Measurements from ENCODE around the gene ZGPAT.

The ZGPAT gene

GRCh38 chr20:63740070-63740626 lies 32.3 kb downstream of the ZGPAT start:
- peaks cover 9% of the 10 kb centered on the region for H3K4me1 Mint-ChIP-seq
- DNase-seq, result peak; percentile 64
- peaks cover 10% of the 10 kb centered on the region for H3K36me3 Mint-ChIP-seq (ENCODE audit: low read depth)
- peak overlapping the region; percentile 75 for H3K4me3 Mint-ChIP-seq
- TF ChIP-seq CTCF (IDR thresholded peaks at IDR 0.05), result no peak
- H3K27ac Mint-ChIP-seq, result no peak overlapping the region
- peaks cover 8% of the 10 kb centered on the region for H3K27me3 Mint-ChIP-seq (ENCODE audit: low read depth, poor library complexity)
- H3K9me3 Mint-ChIP-seq, result no peaks in the 10 kb centered on the region

GRCh38 chr20:63740627-63741353 lies 33.0 kb downstream of the ZGPAT start:
- H3K9me3 Mint-ChIP-seq, result no peaks in the 10 kb centered on the region
- H3K27me3 Mint-ChIP-seq (ENCODE audit: low read depth, poor library complexity), result peaks cover 8% of the 10 kb centered on the region
- no peak for TF ChIP-seq CTCF (IDR thresholded peaks at IDR 0.05)
- peak; percentile 73 for DNase-seq
- H3K27ac Mint-ChIP-seq, result no peak overlapping the region
- peak overlapping the region; percentile 75 for H3K4me3 Mint-ChIP-seq
- H3K4me1 Mint-ChIP-seq, result peaks cover 9% of the 10 kb centered on the region
- peaks cover 12% of the 10 kb centered on the region for H3K36me3 Mint-ChIP-seq (ENCODE audit: low read depth)

GRCh38 chr20:63741354-63741675 lies 33.5 kb downstream of the ZGPAT start:
- TF ChIP-seq CTCF (IDR thresholded peaks at IDR 0.05), result no peak
- Mint-ChIP-seq H3K4me1 (peaks cover 9% of the 10 kb centered on the region), H3K27ac (no peak overlapping the region), H3K4me3 (peak overlapping the region; percentile 75), H3K36me3 (ENCODE audit: low read depth) (peaks cover 10% of the 10 kb centered on the region), H3K9me3 (no peaks in the 10 kb centered on the region), H3K27me3 (ENCODE audit: low read depth, poor library complexity) (peaks cover 7% of the 10 kb centered on the region)
- no peak for DNase-seq

GRCh38 chr20:63741676-63742380 lies 34.0 kb downstream of the ZGPAT start:
- Mint-ChIP-seq H3K27me3 (ENCODE audit: low read depth, poor library complexity) (peaks cover 2% of the 10 kb centered on the region), H3K4me3 (peak overlapping the region; percentile 75), H3K36me3 (ENCODE audit: low read depth) (peaks cover 10% of the 10 kb centered on the region), H3K9me3 (no peaks in the 10 kb centered on the region), H3K27ac (no peak overlapping the region), H3K4me1 (peaks cover 9% of the 10 kb centered on the region)
- DNase-seq, result no peak
- no peak for TF ChIP-seq CTCF (IDR thresholded peaks at IDR 0.05)

- Mint-ChIP-seq H3K4me3 (no peak overlapping the region), H3K9me3 (no peaks in the 10 kb centered on the region), H3K4me1 (peaks cover 9% of the 10 kb centered on the region), H3K36me3 (ENCODE audit: low read depth) (peaks cover 10% of the 10 kb centered on the region), H3K27me3 (ENCODE audit: low read depth, poor library complexity) (no peaks in the 10 kb centered on the region), H3K27ac (no peak overlapping the region)
- no peak for TF ChIP-seq CTCF (IDR thresholded peaks at IDR 0.05)
- DNase-seq, result no peak
Measured at GRCh38 chr20:63742381-63743024, 34.7 kb downstream of the ZGPAT start.
